Right cardiac atrium (tissue), 5 donors: ENCODE data around the gene CSNK2B. TPM values are rescaled to one million over a fixed set of nuclear protein-coding genes. Genes with fewer than 3 reads are reported as not detected.

Experiments used
- ATAC-seq, 2 donors: fragments of 200-7000 bp; cut with Tn5 transposase; one replicate each; pipeline versions ENCODE4 v1.8.0 to v1.9.1; 2020; ENCODE audit warnings: moderate library complexity in 2 of 2, mild to moderate bottlenecking in 1 of 2
- DNase-seq, 3 donors: peaks; one replicate each; pipeline ENCODE4 v3.0.0-alpha.2; 2020
- H3K27ac ChIP-seq: one replicate; pipeline ENCODE4 v1.5.1; 2013; ENCODE audit warnings: mild to moderate bottlenecking, low read length, control low read depth, moderate library complexity
- H3K27me3 ChIP-seq: one replicate; pipeline ENCODE4 v1.6.1; 2013; ENCODE audit not compliant: control insufficient read depth, insufficient read depth
- H3K4me1 ChIP-seq: one replicate; pipeline ENCODE4 v1.6.1; 2013; ENCODE audit warnings: low read length; ENCODE audit not compliant: control insufficient read depth, insufficient read depth
- H3K4me3 ChIP-seq: one replicate; pipeline ENCODE4 v1.5.1; 2013; ENCODE audit warnings: low read length, control low read depth
- H3K9me3 ChIP-seq: one replicate; pipeline ENCODE4 v1.6.1; 2013; ENCODE audit warnings: low read length; ENCODE audit not compliant: control insufficient read depth
- WGBS: extraction: QIAGEN DNeasy Blood & Tissue Kit; methylation state at CpG from one replicate; pipeline ENCODE4 v1.1.7; 2013; 5-methylcytosine and 5-hydroxymethylcytosine counted together
- intact Hi-C, 4 donors: fragments of 100-400 bp; cut with DNase I; formaldehyde crosslinking; loops; one replicate each; pipeline versions ENCODE4 v1.11.0 to v1.14.0; 2022 to 2023
- polyA plus RNA-seq: library from polyadenylated mRNA; stranded (reverse); fragments of 200-250 nt; gene quantifications from one replicate; pipeline ENCODE4 v1.2.3, GENCODE V29; 2013
- total RNA-seq, 4 donors: library from RNA; stranded (reverse); fragmentation: NEBNext Ultra II Directional; extraction: Animal tissue kit (Norgen Biotek cat#: 25700); gene quantifications; one replicate each; pipeline ENCODE4 v1.2.1, GENCODE V29; 2021
- donor health status: healthy with polysubstance abuse.
- donor health status: DM: no; HTN: yes; CAD: no.
- donor health status: DM: no; HTN: no; CAD: no.
- donor health status: DM: no; HTN: yes; CAD: no; lungs with severe emphysema.
- donor health status: DM: yes; HTN: yes; CAD: no.

Gene CSNK2B
- total and polyA plus RNA-seq, 5 donors: 110 to 158 (median 119) TPM

DNA sequence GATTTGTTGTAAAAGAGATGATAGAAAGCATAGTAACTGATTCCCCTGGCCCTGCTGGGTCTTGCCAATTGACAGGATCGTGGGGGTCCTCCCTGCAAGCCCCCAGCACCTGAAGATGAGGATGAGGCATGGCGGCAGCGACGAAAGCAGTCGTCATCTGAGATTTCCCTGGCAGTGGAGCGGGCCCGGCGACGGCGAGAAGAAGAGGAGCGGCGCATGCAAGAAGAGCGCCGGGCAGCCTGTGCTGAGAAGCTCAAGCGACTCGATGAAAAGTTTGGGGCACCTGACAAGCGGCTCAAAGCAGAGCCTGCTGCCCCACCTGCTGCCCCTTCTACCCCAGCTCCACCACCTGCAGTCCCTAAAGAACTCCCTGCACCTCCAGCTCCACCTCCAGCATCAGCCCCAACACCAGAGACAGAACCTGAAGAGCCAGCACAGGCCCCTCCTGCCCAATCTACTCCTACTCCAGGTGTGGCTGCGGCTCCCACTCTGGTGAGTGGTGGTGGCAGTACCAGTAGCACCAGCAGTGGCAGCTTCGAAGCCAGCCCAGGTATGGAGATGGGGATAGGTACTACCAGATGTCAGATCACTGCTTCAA is 38.1 kb upstream of the CSNK2B start:
- Histone ChIP-seq H3K27me3 (no peaks in the 10 kb centered on the region), H3K27ac (no peak overlapping the region), H3K4me1 (no peaks in the 10 kb centered on the region), H3K9me3 (no peaks in the 10 kb centered on the region), H3K4me3 (no peak overlapping the region)
- ATAC-seq (no peak), DNase-seq (no peak)
- intact Hi-C loops: no loop called here
- WGBS: 96% methylated on average over 19 of the region's 19 CpGs

- Histone ChIP-seq H3K9me3 (no peaks in the 10 kb centered on the region), H3K27ac (no peak overlapping the region), H3K4me3 (no peak overlapping the region), H3K4me1 (no peaks in the 10 kb centered on the region), H3K27me3 (no peaks in the 10 kb centered on the region)
- ATAC-seq (no peak), DNase-seq (no peak)
- intact Hi-C loops: no loop called here
- 86% methylated on average over 7 of the region's 7 CpGs for WGBS
Measured at GRCh38 chr6:31629014-31629413, 36.9 kb upstream of the CSNK2B start.

- ATAC-seq: peak in 1 of 2 donors; percentile 1
Measured at GRCh38 chr6:31630177-31630934, 35.5 kb upstream of the CSNK2B start.

GRCh38 chr6:31631209-31631608 is 34.7 kb upstream of the CSNK2B start:
- no peaks in the 10 kb centered on the region for H3K4me1 ChIP-seq
- H3K9me3 ChIP-seq: no peaks in the 10 kb centered on the region
- 82% methylated on average over 16 of the region's 16 CpGs for WGBS

More at GRCh38 chr6:31630177-31630934, 35.5 kb upstream of the CSNK2B start:
- H3K9me3 ChIP-seq: no peaks in the 10 kb centered on the region
- WGBS: 91% methylated on average over 25 of the region's 25 CpGs
- no peaks in the 10 kb centered on the region for H3K4me1 ChIP-seq
- no peaks in the 10 kb centered on the region for H3K27me3 ChIP-seq
- H3K4me3 ChIP-seq: no peak overlapping the region
- no peak overlapping the region for H3K27ac ChIP-seq
- peak in 1 of 3 donors; percentile 18 for DNase-seq
- intact Hi-C loops: no loop called here

DNA sequence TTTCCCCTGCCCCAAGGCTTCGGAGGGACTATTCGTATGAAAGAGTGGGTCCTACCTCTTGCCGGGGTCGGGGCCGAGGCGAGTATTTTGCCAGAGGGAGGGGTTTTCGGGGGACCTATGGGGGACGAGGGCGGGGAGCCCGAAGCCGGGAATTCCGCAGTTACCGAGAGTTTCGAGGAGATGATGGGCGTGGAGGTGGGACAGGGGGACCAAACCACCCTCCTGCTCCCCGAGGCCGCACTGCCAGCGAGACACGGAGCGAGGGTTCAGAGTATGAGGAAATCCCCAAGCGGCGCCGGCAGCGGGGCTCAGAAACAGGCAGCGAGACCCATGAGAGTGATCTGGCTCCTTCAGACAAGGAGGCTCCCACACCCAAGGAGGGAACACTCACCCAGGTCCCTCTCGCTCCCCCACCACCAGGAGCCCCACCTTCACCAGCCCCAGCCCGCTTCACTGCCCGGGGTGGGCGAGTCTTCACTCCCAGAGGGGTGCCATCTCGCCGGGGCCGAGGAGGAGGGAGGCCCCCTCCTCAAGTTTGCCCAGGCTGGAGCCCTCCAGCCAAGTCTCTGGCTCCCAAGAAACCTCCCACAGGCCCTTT is 34.1 kb upstream of the CSNK2B start:
- Histone ChIP-seq H3K9me3 (no peaks in the 10 kb centered on the region), H3K4me3 (no peak overlapping the region), H3K27me3 (no peaks in the 10 kb centered on the region), H3K4me1 (no peaks in the 10 kb centered on the region), H3K27ac (no peak overlapping the region)
- DNase-seq (peak in 1 of 3 donors; percentile 55), ATAC-seq (peak; percentile 7 to 11)
- intact Hi-C loops: no loop called here
- WGBS: 89% methylated on average over 32 of the region's 32 CpGs

More at GRCh38 chr6:31631209-31631608, 34.7 kb upstream of the CSNK2B start:
- Histone ChIP-seq H3K27ac (no peak overlapping the region), H3K4me3 (no peak overlapping the region), H3K27me3 (no peaks in the 10 kb centered on the region)
- DNase-seq (peak in 1 of 3 donors; percentile 40), ATAC-seq (peak in 1 of 2 donors; percentile 3)
- intact Hi-C loops: no loop called here

DNA sequence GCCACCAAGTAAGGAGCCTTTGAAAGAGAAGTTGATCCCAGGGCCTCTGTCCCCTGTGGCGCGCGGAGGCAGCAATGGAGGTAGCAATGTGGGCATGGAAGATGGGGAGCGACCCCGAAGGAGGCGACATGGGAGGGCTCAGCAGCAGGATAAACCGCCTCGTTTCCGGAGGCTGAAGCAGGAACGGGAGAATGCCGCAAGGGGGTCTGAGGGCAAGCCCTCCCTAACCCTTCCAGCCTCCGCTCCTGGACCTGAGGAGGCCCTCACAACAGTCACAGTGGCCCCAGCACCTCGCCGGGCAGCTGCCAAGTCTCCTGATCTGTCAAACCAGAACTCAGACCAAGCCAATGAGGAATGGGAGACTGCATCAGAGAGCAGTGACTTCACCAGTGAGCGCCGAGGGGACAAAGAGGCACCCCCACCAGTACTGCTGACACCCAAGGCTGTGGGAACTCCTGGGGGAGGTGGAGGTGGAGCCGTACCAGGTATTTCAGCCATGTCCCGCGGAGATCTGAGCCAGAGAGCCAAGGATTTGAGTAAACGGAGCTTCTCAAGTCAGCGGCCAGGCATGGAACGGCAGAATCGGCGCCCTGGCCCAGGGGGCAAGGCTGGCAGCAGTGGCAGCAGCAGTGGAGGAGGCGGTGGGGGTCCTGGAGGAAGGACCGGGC is 33.5 kb upstream of the CSNK2B start:
- H3K4me1 ChIP-seq: no peaks in the 10 kb centered on the region
- ATAC-seq (peak in 1 of 2 donors; percentile 2), DNase-seq (peak in 1 of 3 donors; percentile 48)
- no peaks in the 10 kb centered on the region for H3K9me3 ChIP-seq
- 88% methylated on average over 26 of the region's 26 CpGs for WGBS
- H3K4me3 ChIP-seq: no peak overlapping the region
- no peak overlapping the region for H3K27ac ChIP-seq
- no peaks in the 10 kb centered on the region for H3K27me3 ChIP-seq
- intact Hi-C loops: no loop called here

DNA sequence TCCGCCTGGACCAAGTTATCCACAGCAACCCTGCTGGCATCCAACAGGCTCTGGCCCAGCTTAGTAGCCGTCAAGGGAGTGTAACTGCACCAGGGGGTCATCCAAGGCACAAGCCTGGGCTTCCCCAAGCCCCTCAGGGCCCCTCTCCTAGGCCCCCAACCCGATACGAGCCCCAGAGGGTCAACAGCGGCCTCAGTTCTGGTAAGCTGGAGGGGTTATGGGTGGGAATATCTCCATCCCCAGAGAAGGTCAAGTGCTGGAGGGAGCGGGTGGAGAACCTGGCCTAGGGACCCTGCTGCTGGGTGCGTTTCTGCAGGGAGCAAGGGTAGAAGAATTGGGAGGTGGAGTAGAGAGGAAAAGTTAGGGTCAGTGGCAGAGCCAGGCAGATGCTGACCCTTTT is 32.4 kb upstream of the CSNK2B start:
- 78% methylated on average over 7 of the region's 7 CpGs for WGBS
- H3K27ac ChIP-seq: no peak overlapping the region

DNA sequence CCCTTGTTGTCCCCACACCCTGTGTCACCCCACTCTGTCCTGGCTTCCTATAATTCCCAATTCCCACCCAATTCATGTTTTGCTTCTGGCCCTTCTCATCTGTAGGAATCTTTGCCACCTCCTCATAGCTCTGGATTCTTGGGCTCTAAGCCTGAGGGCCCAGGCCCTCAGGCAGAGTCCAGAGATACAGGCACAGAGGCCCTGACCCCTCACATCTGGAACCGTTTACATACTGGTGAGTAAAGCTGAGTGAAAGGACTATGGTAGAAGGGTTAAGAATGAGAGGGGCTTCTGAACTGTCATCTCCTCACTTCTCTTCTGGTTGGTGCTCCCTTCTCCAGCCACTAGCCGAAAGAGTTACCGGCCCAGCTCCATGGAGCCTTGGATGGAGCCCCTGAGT is 31.7 kb upstream of the CSNK2B start:
- H3K9me3 ChIP-seq: no peaks in the 10 kb centered on the region
- ATAC-seq (no peak), DNase-seq (no peak)
- H3K4me1 ChIP-seq: no peaks in the 10 kb centered on the region
- intact Hi-C loops: no loop called here
- no peak overlapping the region for H3K4me3 ChIP-seq
- no peaks in the 10 kb centered on the region for H3K27me3 ChIP-seq
- no peak overlapping the region for H3K27ac ChIP-seq
- WGBS: 84% methylated on average over 3 of the region's 3 CpGs

More for the DNA sequence above, 32.4 kb upstream of the CSNK2B start:
- Histone ChIP-seq H3K4me3 (no peak overlapping the region), H3K9me3 (no peaks in the 10 kb centered on the region), H3K4me1 (no peaks in the 10 kb centered on the region), H3K27me3 (no peaks in the 10 kb centered on the region)
- ATAC-seq (no peak), DNase-seq (peak in 1 of 3 donors; percentile 34)
- intact Hi-C loops: no loop called here

- Histone ChIP-seq H3K4me1 (no peaks in the 10 kb centered on the region), H3K9me3 (no peaks in the 10 kb centered on the region), H3K27ac (no peak overlapping the region), H3K4me3 (no peak overlapping the region), H3K27me3 (no peaks in the 10 kb centered on the region)
- DNase-seq (no peak), ATAC-seq (no peak)
- intact Hi-C loops: no loop called here
- 69% methylated on average over 11 of the region's 11 CpGs for WGBS
Measured at GRCh38 chr6:31634969-31635575, 30.8 kb upstream of the CSNK2B start.

DNA sequence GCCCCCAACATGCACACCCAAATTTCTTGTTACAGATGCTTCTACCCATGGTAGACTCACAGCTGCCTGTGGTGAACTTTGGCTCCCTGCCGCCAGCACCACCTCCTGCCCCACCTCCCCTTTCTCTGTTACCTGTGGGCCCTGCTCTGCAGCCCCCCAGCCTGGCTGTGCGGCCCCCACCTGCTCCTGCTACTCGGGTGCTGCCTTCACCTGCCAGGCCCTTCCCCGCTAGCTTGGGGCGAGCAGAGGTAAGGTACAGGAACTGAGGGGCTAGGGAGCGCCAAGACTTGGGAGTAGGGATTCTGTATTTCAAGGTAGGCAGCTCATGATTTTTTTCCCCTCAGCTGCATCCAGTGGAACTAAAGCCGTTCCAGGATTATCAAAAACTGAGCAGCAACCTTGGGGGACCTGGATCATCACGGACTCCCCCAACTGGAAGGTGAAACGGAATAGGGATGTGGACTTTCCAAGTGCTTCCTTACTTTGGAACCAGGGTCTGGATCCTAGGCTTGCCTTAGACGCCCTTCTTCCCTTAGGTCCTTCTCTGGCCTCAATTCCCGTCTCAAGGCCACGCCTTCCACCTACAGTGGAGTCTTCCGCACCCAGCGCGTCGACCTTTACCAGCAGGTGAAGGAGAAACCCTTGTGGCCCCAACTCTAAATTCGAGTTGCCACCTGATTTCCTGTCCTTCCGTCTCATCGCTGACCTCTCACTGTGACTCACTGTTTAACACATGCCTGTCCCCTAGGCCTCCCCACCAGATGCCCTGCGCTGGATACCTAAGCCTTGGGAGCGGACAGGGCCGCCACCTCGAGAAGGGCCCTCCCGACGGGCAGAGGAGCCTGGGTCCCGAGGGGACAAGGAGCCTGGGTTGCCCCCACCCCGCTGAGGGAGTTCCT is 28.9 kb upstream of the CSNK2B start:
- H3K4me1 ChIP-seq: no peaks in the 10 kb centered on the region
- WGBS: 76% methylated on average over 27 of the region's 27 CpGs
- intact Hi-C loops: no loop called here
- no peak for DNase-seq
- H3K27ac ChIP-seq: no peak overlapping the region
- no peak overlapping the region for H3K4me3 ChIP-seq
- ATAC-seq: no peak
- no peaks in the 10 kb centered on the region for H3K9me3 ChIP-seq
- no peaks in the 10 kb centered on the region for H3K27me3 ChIP-seq
